Measurements from ENCODE around the gene PDLIM5. TPM values are rescaled to one million over a fixed set of nuclear protein-coding genes. Genes with fewer than 3 reads are reported as not detected.

Gene PDLIM5
- total and polyA plus RNA-seq, 4 donors, result 64.4 to 762 (median 228) TPM

DNA sequence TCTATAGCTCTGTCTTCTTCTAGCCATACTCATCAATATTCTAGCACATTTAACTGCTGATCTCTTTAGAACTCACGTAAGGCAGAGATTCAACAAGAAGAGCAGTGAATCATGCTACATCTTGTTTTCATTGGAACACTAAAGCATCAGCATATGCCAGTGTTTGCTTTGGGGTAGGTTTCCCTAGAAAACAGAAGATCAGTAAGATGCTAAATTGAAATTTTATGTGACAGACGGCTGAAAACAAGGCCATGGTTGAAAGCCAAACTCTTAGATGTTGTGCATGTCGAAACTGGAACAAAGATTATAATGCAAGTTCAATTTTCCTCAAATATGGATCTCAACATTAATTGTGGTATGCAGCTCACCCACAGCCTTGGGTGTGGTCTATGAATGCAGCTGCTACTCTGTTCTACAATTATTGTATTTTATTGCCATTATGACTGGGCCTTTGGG is 107.6 kb downstream of the PDLIM5 start:
- H3K27me3 ChIP-seq (ENCODE audit: control insufficient read depth in 1 of 2, insufficient read depth in 2 of 2, low read length in 1 of 2), result no peaks in the 10 kb centered on the region
- ATAC-seq (ENCODE audit: low FRiP score) (no peak), DNase-seq (no peak)
- no peak overlapping the region for H3K27ac ChIP-seq (ENCODE audit: low read depth in 1 of 2, low read length in 2 of 2)
- H3K36me3 ChIP-seq (ENCODE audit: control insufficient read depth in 1 of 2, insufficient read depth in 2 of 2, low read length in 1 of 2), result no peaks in the 10 kb centered on the region
- H3K4me3 ChIP-seq (ENCODE audit: low read length in 2 of 2), result no peak overlapping the region
- H3K4me1 ChIP-seq (ENCODE audit: control insufficient read depth in 1 of 2, insufficient read depth in 2 of 2, low read length in 2 of 2), result peaks cover 1 to 6% of the 10 kb centered on the region in 2 donors
- no peaks in the 10 kb centered on the region for H3K9me3 ChIP-seq (ENCODE audit: control insufficient read depth, low read length)
- intact Hi-C loops (cut with DNase I), result no loop called here
- WGBS, 2 donors, result 9 to 11% methylated on average over 3 of the region's 3 CpGs

DNA sequence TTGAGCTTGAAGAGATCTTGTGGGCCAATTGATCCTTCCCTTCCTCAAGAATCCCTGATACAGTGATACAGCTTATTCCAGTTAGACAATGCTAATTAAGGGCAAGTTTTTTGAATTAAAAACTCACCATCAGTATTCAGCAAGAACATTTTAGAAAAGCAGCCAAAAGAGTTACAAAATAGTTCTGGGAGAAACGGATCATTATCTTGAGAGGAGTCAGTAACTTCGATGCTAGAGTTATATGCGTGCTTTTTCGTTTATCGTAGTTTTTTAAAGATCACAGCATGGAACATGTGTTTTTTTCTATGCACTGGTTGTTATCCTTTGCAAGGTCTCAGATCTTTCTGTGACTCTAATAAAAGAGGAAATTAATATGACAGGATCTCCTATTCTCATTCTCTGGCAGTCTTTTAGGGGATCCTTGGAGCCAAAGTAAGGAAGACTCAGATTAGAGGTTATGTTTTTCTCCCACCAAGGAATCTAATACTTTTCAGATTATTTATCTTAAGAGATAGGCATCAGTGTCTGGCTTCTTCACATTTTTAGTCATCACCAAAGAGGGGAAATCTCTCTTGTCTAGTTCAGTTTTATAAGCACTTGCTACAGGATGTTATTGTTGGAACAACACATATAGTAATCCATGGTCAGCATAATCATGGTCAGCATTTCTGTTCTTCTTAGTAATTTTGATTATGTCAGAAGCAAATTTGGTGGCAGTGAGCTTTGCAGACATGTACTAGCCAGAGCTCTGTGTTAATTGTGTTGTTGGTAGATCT is 109.7 kb downstream of the PDLIM5 start:
- Histone ChIP-seq H3K9me3 (ENCODE audit: control insufficient read depth, low read length) (no peaks in the 10 kb centered on the region), H3K27ac (ENCODE audit: low read depth in 1 of 2, low read length in 2 of 2) (no peak overlapping the region), H3K4me1 (ENCODE audit: control insufficient read depth in 1 of 2, insufficient read depth in 2 of 2, low read length in 2 of 2) (peaks cover 1 to 8% of the 10 kb centered on the region in 2 donors), H3K4me3 (ENCODE audit: low read length in 2 of 2) (no peak overlapping the region), H3K27me3 (ENCODE audit: control insufficient read depth in 1 of 2, insufficient read depth in 2 of 2, low read length in 1 of 2) (no peaks in the 10 kb centered on the region), H3K36me3 (ENCODE audit: control insufficient read depth in 1 of 2, insufficient read depth in 2 of 2, low read length in 1 of 2) (no peaks in the 10 kb centered on the region)
- intact Hi-C loops (cut with DNase I), result no loop called here
- WGBS, 2 donors, result 13 to 16% methylated on average over 5 of the region's 5 CpGs
- ATAC-seq (ENCODE audit: low FRiP score) (peak; percentile 72), DNase-seq (no peak)

DNA sequence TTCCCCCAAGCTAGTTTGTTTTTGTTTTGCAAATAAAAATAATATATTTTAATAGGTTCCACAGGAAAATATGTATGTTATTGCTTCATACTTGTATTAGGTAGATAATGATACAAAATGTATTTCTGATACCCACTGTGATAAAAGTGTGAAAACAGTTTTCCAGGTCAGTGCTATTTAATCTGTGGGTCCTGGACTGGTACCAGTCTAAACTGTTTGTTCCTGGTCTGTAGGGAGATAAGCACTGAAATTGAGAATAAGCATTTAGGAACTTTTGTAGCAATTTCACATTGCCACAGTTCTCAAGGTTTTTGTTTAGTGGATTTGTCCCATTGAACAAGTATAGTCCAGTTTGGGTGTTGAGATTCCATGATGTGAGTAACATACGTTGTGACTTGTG is 110.5 kb downstream of the PDLIM5 start:
- WGBS, 2 donors, result 19 to 24% methylated on average over 1 of the region's 1 CpG
- intact Hi-C loops (cut with DNase I), result no loop called here
- H3K27ac ChIP-seq (ENCODE audit: low read depth in 1 of 2, low read length in 2 of 2), result no peak overlapping the region

DNA sequence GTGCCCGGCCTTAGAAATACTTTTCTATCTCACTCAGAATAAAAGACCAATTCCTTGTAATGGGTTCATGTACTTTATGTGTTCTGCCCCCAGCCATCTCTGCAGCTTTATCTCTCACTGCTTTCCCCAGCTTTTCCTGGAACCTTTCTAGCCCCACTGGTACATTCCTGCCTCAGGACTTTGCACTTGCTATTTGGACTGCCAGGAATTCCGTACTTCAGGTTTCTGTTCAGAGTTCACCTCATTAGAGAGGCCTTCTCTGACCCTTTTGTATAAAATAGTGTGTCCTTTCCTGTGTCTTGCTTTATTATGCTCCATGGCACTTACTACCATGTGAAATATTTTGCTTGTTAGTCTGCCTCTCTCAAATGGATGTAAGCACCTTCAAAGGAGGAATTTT is 112.5 kb downstream of the PDLIM5 start:
- DNase-seq, result no peak
- Histone ChIP-seq H3K27me3 (ENCODE audit: control insufficient read depth in 1 of 2, insufficient read depth in 2 of 2, low read length in 1 of 2) (no peaks in the 10 kb centered on the region), H3K9me3 (ENCODE audit: control insufficient read depth, low read length) (no peaks in the 10 kb centered on the region), H3K36me3 (ENCODE audit: control insufficient read depth in 1 of 2, insufficient read depth in 2 of 2, low read length in 1 of 2) (no peaks in the 10 kb centered on the region), H3K4me3 (ENCODE audit: low read length in 2 of 2) (no peak overlapping the region), H3K4me1 (ENCODE audit: control insufficient read depth in 1 of 2, insufficient read depth in 2 of 2, low read length in 2 of 2) (peaks cover 1 to 9% of the 10 kb centered on the region in 2 donors), H3K27ac (ENCODE audit: low read depth in 1 of 2, low read length in 2 of 2) (no peak overlapping the region)
- intact Hi-C loops (cut with DNase I), result no loop called here
- WGBS, 2 donors, result 73 to 74% methylated on average over 2 of the region's 2 CpGs
- ATAC-seq (ENCODE audit: low FRiP score), result no peak

More for the DNA sequence above, 110.5 kb downstream of the PDLIM5 start:
- Histone ChIP-seq H3K36me3 (ENCODE audit: control insufficient read depth in 1 of 2, insufficient read depth in 2 of 2, low read length in 1 of 2) (no peaks in the 10 kb centered on the region), H3K4me3 (ENCODE audit: low read length in 2 of 2) (no peak overlapping the region), H3K27me3 (ENCODE audit: control insufficient read depth in 1 of 2, insufficient read depth in 2 of 2, low read length in 1 of 2) (no peaks in the 10 kb centered on the region), H3K4me1 (ENCODE audit: control insufficient read depth in 1 of 2, insufficient read depth in 2 of 2, low read length in 2 of 2) (peaks cover 1 to 9% of the 10 kb centered on the region in 2 donors), H3K9me3 (ENCODE audit: control insufficient read depth, low read length) (no peaks in the 10 kb centered on the region)
- no peak for ATAC-seq (ENCODE audit: low FRiP score)
- no peak for DNase-seq

DNA sequence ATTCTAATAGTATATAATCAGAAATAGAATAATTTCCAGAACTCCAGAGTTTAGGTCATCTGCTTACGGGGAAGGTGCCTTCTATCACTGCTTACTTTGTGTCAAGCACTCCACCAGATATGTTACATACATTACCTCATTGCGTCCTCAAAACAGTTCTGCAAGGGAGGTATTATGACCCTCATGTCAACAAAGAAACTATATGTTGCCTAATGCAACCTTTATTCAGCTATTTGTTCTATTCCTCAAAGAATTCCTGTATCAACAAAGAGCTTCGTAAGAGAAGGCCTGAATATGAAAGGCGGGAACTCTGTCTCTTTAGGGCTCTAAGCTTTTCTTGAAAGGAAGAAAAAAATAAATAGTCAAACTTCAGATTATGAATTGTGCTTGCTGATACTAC is 114.7 kb downstream of the PDLIM5 start:
- intact Hi-C loops (cut with DNase I), result no loop called here
- ATAC-seq (ENCODE audit: low FRiP score) (no peak), DNase-seq (no peak)
- Histone ChIP-seq H3K27me3 (ENCODE audit: control insufficient read depth in 1 of 2, insufficient read depth in 2 of 2, low read length in 1 of 2) (no peaks in the 10 kb centered on the region), H3K4me1 (ENCODE audit: control insufficient read depth in 1 of 2, insufficient read depth in 2 of 2, low read length in 2 of 2) (peaks cover 6 to 8% of the 10 kb centered on the region in 2 donors), H3K9me3 (ENCODE audit: control insufficient read depth, low read length) (no peaks in the 10 kb centered on the region), H3K36me3 (ENCODE audit: control insufficient read depth in 1 of 2, insufficient read depth in 2 of 2, low read length in 1 of 2) (no peaks in the 10 kb centered on the region), H3K4me3 (ENCODE audit: low read length in 2 of 2) (no peak overlapping the region), H3K27ac (ENCODE audit: low read depth in 1 of 2, low read length in 2 of 2) (no peak overlapping the region)
- WGBS, 2 donors, result 60 to 61% methylated on average over 4 of the region's 4 CpGs

DNA sequence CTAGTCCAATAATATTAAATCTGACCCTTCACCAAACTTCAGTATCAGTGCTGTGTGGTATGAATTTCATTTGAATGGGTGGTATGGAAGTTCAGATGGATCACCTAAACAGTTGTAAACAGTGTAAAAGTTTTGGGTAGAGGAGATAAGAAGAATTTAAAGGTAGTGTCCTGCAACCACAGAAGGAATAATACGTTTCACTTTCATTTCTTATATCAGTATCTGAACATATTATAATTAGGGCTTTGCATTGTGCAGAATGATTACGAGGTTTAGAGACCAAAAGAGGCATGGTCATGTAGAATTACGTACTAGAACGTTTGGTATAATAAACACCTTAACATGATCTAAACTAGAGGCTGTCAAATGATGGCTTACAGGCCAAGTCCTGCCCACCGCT is 116.1 kb downstream of the PDLIM5 start:
- no peaks in the 10 kb centered on the region for H3K36me3 ChIP-seq (ENCODE audit: control insufficient read depth in 1 of 2, insufficient read depth in 2 of 2, low read length in 1 of 2)
- ATAC-seq (ENCODE audit: low FRiP score), result no peak
- DNase-seq, result no peak
- H3K9me3 ChIP-seq (ENCODE audit: control insufficient read depth, low read length), result no peaks in the 10 kb centered on the region
- no peak overlapping the region for H3K27ac ChIP-seq (ENCODE audit: low read depth in 1 of 2, low read length in 2 of 2)
- WGBS, 2 donors, result 8 to 9% methylated on average over 5 of the region's 5 CpGs
- no peaks in the 10 kb centered on the region for H3K27me3 ChIP-seq (ENCODE audit: control insufficient read depth in 1 of 2, insufficient read depth in 2 of 2, low read length in 1 of 2)
- no peak overlapping the region for H3K4me3 ChIP-seq (ENCODE audit: low read length in 2 of 2)
- peaks cover 3 to 4% of the 10 kb centered on the region in 2 donors for H3K4me1 ChIP-seq (ENCODE audit: control insufficient read depth in 1 of 2, insufficient read depth in 2 of 2, low read length in 2 of 2)
- intact Hi-C loops (cut with DNase I), result no loop called here

DNA sequence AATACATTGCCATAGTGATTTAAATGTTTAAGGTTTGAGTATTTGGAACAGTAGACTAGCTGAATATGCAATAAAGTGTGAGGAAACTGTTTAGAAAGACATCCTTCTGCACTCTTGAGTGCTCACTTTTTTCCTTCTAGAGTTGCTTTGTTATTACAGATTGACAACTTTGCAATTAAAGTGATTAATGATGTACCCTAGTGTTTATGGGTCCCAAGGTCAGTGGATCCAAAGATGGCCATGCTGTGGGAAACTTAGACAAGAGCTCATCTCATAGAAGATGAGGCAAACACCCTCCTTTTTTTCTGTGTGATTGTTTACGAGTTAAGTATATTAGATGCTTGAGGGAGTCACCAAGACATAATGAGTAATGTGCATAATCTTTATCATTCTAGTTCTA is 118.8 kb downstream of the PDLIM5 start:
- peaks cover 3 to 4% of the 10 kb centered on the region in 2 donors for H3K4me1 ChIP-seq (ENCODE audit: control insufficient read depth in 1 of 2, insufficient read depth in 2 of 2, low read length in 2 of 2)
- intact Hi-C loops (cut with DNase I), result loop anchor here (5.0 kb wide), 2 partner anchors 33 to 48 kb away; no protein-coding TSS in a partner anchor
- H3K9me3 ChIP-seq (ENCODE audit: control insufficient read depth, low read length), result no peaks in the 10 kb centered on the region

DNA sequence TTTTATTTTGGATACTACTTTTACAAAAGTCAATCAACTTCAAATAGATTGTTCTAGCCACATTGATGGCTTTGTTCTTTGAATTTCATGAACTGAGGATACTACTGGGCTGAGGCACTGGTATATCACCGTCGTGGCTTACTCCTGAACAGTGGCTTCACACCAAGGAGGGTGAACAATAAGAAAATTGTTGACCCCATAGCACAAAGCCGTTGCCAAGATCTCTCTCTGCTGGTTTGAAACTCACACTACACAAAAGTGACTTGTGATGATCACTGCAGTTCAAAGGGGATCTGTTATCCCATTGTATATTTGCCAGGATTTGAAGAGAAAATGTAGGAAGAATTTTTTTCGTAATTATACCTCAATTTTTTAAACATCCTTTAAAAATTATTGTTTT is 119.6 kb downstream of the PDLIM5 start:
- 75 to 76% methylated on average over 4 of the region's 4 CpGs for WGBS, 2 donors
- no peak overlapping the region for H3K4me3 ChIP-seq (ENCODE audit: low read length in 2 of 2)
- no peaks in the 10 kb centered on the region for H3K27me3 ChIP-seq (ENCODE audit: control insufficient read depth in 1 of 2, insufficient read depth in 2 of 2, low read length in 1 of 2)
- H3K27ac ChIP-seq (ENCODE audit: low read depth in 1 of 2, low read length in 2 of 2), result no peak overlapping the region
- ATAC-seq (ENCODE audit: low FRiP score), result no peak
- peaks cover 2 to 4% of the 10 kb centered on the region in 2 donors for H3K4me1 ChIP-seq (ENCODE audit: control insufficient read depth in 1 of 2, insufficient read depth in 2 of 2, low read length in 2 of 2)
- DNase-seq, result no peak
- H3K9me3 ChIP-seq (ENCODE audit: control insufficient read depth, low read length), result no peaks in the 10 kb centered on the region
- intact Hi-C loops (cut with DNase I), result loop anchor here (5.0 kb wide), 2 partner anchors 34 to 49 kb away; no protein-coding TSS in a partner anchor
- H3K36me3 ChIP-seq (ENCODE audit: control insufficient read depth in 1 of 2, insufficient read depth in 2 of 2, low read length in 1 of 2), result no peaks in the 10 kb centered on the region

More for the DNA sequence above, 118.8 kb downstream of the PDLIM5 start:
- no peaks in the 10 kb centered on the region for H3K27me3 ChIP-seq (ENCODE audit: control insufficient read depth in 1 of 2, insufficient read depth in 2 of 2, low read length in 1 of 2)
- no peak overlapping the region for H3K27ac ChIP-seq (ENCODE audit: low read depth in 1 of 2, low read length in 2 of 2)
- 88 to 96% methylated on average over 1 of the region's 1 CpG for WGBS, 2 donors
- DNase-seq (no peak), ATAC-seq (ENCODE audit: low FRiP score) (no peak)
- H3K4me3 ChIP-seq (ENCODE audit: low read length in 2 of 2), result no peak overlapping the region
- no peaks in the 10 kb centered on the region for H3K36me3 ChIP-seq (ENCODE audit: control insufficient read depth in 1 of 2, insufficient read depth in 2 of 2, low read length in 1 of 2)

DNA sequence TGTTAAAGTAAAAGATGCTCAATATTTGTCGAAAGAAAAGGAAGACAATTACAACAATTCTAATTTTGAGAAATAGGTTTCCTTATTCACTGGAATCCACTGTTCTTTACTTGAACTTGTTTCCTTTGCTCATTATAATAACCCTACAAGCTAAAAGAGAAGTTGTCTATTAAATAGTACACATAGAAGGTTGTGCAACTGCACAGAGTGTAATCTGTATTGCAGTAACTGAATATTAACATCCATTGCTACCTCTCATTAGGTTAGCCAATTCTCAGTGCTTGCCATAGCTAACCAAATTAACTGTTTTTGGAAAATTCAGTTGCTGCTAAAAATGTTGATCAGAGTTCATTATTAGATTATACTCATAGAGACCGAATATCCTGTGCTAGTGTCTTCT is 120.0 kb downstream of the PDLIM5 start:
- intact Hi-C loops (cut with DNase I), result loop anchor here (5.0 kb wide), 2 partner anchors 34 to 49 kb away; no protein-coding TSS in a partner anchor
- ATAC-seq (ENCODE audit: low FRiP score) (peak; percentile 54), DNase-seq (no peak)
- Histone ChIP-seq H3K27me3 (ENCODE audit: control insufficient read depth in 1 of 2, insufficient read depth in 2 of 2, low read length in 1 of 2) (no peaks in the 10 kb centered on the region), H3K4me3 (ENCODE audit: low read length in 2 of 2) (no peak overlapping the region), H3K36me3 (ENCODE audit: control insufficient read depth in 1 of 2, insufficient read depth in 2 of 2, low read length in 1 of 2) (no peaks in the 10 kb centered on the region), H3K4me1 (ENCODE audit: control insufficient read depth in 1 of 2, insufficient read depth in 2 of 2, low read length in 2 of 2) (peaks cover 0 to 4% of the 10 kb centered on the region in 2 donors), H3K27ac (ENCODE audit: low read depth in 1 of 2, low read length in 2 of 2) (no peak overlapping the region), H3K9me3 (ENCODE audit: control insufficient read depth, low read length) (no peaks in the 10 kb centered on the region)
- 89 to 93% methylated on average over 2 of the region's 2 CpGs for WGBS, 2 donors
